H1 (cell line): ENCODE data around the gene DEFB131A. TPM values are rescaled to one million over a fixed set of nuclear protein-coding genes. Genes with fewer than 3 reads are reported as not detected.
"Not testable (repeated sequence)": the region's sequence is repeated elsewhere in the genome, so short reads cannot be mapped to it uniquely, and the experiment has no call there.

Source experiments
- CTCF ChIA-PET: fragments of 300-600 bp; sonication (Branson Sonifier 250); formaldehyde crosslinking; loops from one replicate; lab custom pipeline; 2021; ENCODE audit not compliant: partially characterized antibody; lab: Charles Lee
- POLR2A ChIA-PET: fragments of 300-600 bp; sonication (Branson Sonifier 250); formaldehyde crosslinking; loops from one replicate; lab custom pipeline; 2021; ENCODE audit warnings: inconsistent platforms; ENCODE audit not compliant: partially characterized antibody; lab: Charles Lee
- DNase-seq, 2 experiments: peaks; one replicate each; pipeline versions ENCODE4 v3.0.0 to v3.0.0-alpha.2; 2010 to 2022; ENCODE audit warnings: low spot score in 2 of 2, low read depth in 1 of 2, mixed read lengths in 1 of 2
- FAIRE-seq: peaks from 2 replicates; lab custom pipeline; 2011; peaks lifted over from hg19 to GRCh38; lab: Jason Lieb, UNC
- H2AFZ ChIP-seq: 2 replicates; pipeline ENCODE4 v1.8.1; 2012; ENCODE audit warnings: low read length, inconsistent platforms
- H2AK5ac ChIP-seq: 2 replicates; pipeline ENCODE4 v1.6.1; 2013; ENCODE audit warnings: low read depth, low read length
- H2BK120ac ChIP-seq: replicated peaks from 2 replicates; pipeline ENCODE3; 2013; ENCODE audit warnings: low read depth, low read length, inconsistent platforms
- H2BK12ac ChIP-seq: 2 replicates; pipeline ENCODE4 v1.6.1; 2013; ENCODE audit warnings: low read depth, low read length
- H2BK15ac ChIP-seq: 2 replicates; pipeline ENCODE4 v1.6.1; 2013; ENCODE audit warnings: low read length
- H2BK20ac ChIP-seq: 2 replicates; pipeline ENCODE4 v1.6.1; 2013; ENCODE audit warnings: low read length
- H2BK5ac ChIP-seq: 2 replicates; pipeline ENCODE4 v1.6.1; 2013; ENCODE audit warnings: low read depth, low read length
- H3K14ac ChIP-seq: 2 replicates; pipeline ENCODE4 v1.6.1; 2013; ENCODE audit warnings: inconsistent platforms; ENCODE audit not compliant: insufficient read length
- H3K18ac ChIP-seq: 2 replicates; pipeline ENCODE4 v1.6.1; 2013; ENCODE audit warnings: low read length; ENCODE audit errors: extremely low read depth
- H3K23ac ChIP-seq: 2 replicates; pipeline ENCODE4 v1.6.1; 2013; ENCODE audit warnings: inconsistent platforms; ENCODE audit not compliant: insufficient read length
- H3K23me2 ChIP-seq: 2 replicates; pipeline ENCODE4 v1.6.1; 2013; ENCODE audit warnings: low read depth, low read length
- H3K27ac ChIP-seq: 2 replicates; pipeline ENCODE4 v1.6.1; 2011; ENCODE audit warnings: low read depth, low read length, inconsistent platforms
- H3K27me3 ChIP-seq, 4 experiments: replicated peaks in 1 of 4; 1 replicate in 1 of 4; 2 replicates in 3 of 4; pipeline versions ENCODE4 v1.6.1 to v1.8.1; 2011 to 2013; ENCODE audit warnings: low read length in 3 of 4, mild to moderate bottlenecking in 3 of 4, inconsistent platforms in 2 of 4, mixed read lengths in 2 of 4, moderate library complexity in 1 of 4; ENCODE audit not compliant: control insufficient read depth in 3 of 4, insufficient read depth in 3 of 4; ENCODE audit errors: extremely low read depth in 1 of 4
- H3K36me3 ChIP-seq, 4 experiments: 2 replicates each; pipeline versions ENCODE4 v1.6.1 to v1.8.1; 2011 to 2013; ENCODE audit warnings: mild to moderate bottlenecking in 4 of 4, low read length in 3 of 4, moderate library complexity in 2 of 4, control low read depth in 1 of 4, inconsistent platforms in 1 of 4; ENCODE audit not compliant: insufficient read depth in 4 of 4, control insufficient read depth in 2 of 4
- H3K4ac ChIP-seq: replicated peaks from 2 replicates; pipeline ENCODE3; 2013; ENCODE audit warnings: low read length, low read depth, mixed read lengths, inconsistent platforms; ENCODE audit not compliant: insufficient read length
- H3K4me1 ChIP-seq, 4 experiments: replicated peaks in 1 of 4; 1 replicate in 1 of 4; 2 replicates in 3 of 4; pipeline versions ENCODE4 v1.6.1 to v1.8.1; 2011 to 2013; ENCODE audit warnings: low read length in 3 of 4, inconsistent platforms in 2 of 4, mixed read lengths in 1 of 4; ENCODE audit not compliant: insufficient read depth in 4 of 4, control insufficient read depth in 3 of 4
- H3K4me2 ChIP-seq, 2 experiments: 2 replicates each; pipeline versions ENCODE4 v1.6.1 to v1.8.1; 2011 to 2013; ENCODE audit warnings: low read depth in 2 of 2, low read length in 2 of 2, control low read depth in 1 of 2, inconsistent platforms in 1 of 2, mild to moderate bottlenecking in 1 of 2; ENCODE audit not compliant: insufficient read depth in 1 of 2
- H3K4me3 ChIP-seq, 4 experiments: fragments of 200-600, 300-600 bp in 1 of 4; sonication (generic), shearing (Covaris generic), sonication (Bioruptor Twin) in 1 of 4; 2 replicates each; pipeline versions ENCODE4 v1.5.1 to v1.8.1; 2011 to 2016; ENCODE audit warnings: low read length in 4 of 4, low read depth in 3 of 4, control low read depth in 2 of 4, inconsistent platforms in 2 of 4, mild to moderate bottlenecking in 2 of 4, mixed read lengths in 1 of 4, moderate library complexity in 1 of 4; ENCODE audit not compliant: insufficient read depth in 2 of 4; ENCODE audit errors: extremely low read depth in 1 of 4
- H3K56ac ChIP-seq: replicated peaks from 2 replicates; pipeline ENCODE3; 2013; ENCODE audit warnings: low read depth, mild to moderate bottlenecking, mixed read lengths, low read length, inconsistent platforms; ENCODE audit not compliant: insufficient read length
- H3K79me1 ChIP-seq: 2 replicates; pipeline ENCODE4 v1.6.1; 2013; ENCODE audit warnings: low read depth, low read length, control low read depth
- H3K79me2 ChIP-seq, 2 experiments: 2 replicates each; pipeline versions ENCODE4 v1.6.1 to v1.8.1; 2012 to 2013; ENCODE audit warnings: low read length in 2 of 2, mild to moderate bottlenecking in 2 of 2, inconsistent platforms in 1 of 2; ENCODE audit not compliant: insufficient read depth in 2 of 2, control insufficient read depth in 1 of 2
- H3K9ac ChIP-seq, 4 experiments: replicated peaks in 1 of 4; 1 replicate in 1 of 4; 2 replicates in 3 of 4; pipeline versions ENCODE4 v1.6.1 to v1.8.1; 2011 to 2013; ENCODE audit warnings: low read depth in 3 of 4, low read length in 3 of 4, control low read depth in 2 of 4, mild to moderate bottlenecking in 2 of 4, moderate library complexity in 2 of 4, inconsistent platforms in 1 of 4; ENCODE audit errors: extremely low read depth in 1 of 4
- H3K9me3 ChIP-seq, 2 experiments: 2 replicates each; pipeline versions ENCODE4 v1.6.1 to v1.8.1; 2012 to 2013; ENCODE audit warnings: mild to moderate bottlenecking in 2 of 2, moderate library complexity in 2 of 2, control low read depth in 1 of 2, inconsistent platforms in 1 of 2, low read depth in 1 of 2, low read length in 1 of 2, mixed read lengths in 1 of 2; ENCODE audit not compliant: insufficient read depth in 2 of 2
- H4K20me1 ChIP-seq, 2 experiments: replicated peaks in 1 of 2; 2 replicates each; pipeline versions ENCODE3 to v1.8.1; 2011 to 2013; ENCODE audit warnings: inconsistent platforms in 2 of 2, low read length in 2 of 2, mild to moderate bottlenecking in 1 of 2; ENCODE audit not compliant: insufficient read depth in 2 of 2, control insufficient read depth in 1 of 2
- H4K5ac ChIP-seq: 2 replicates; pipeline ENCODE4 v1.6.1; 2013; ENCODE audit warnings: low read length, low read depth, mixed read lengths, inconsistent platforms; ENCODE audit not compliant: insufficient read length
- H4K8ac ChIP-seq: 2 replicates; pipeline ENCODE4 v1.8.0; 2013; ENCODE audit warnings: mild to moderate bottlenecking, moderate library complexity, low read length, inconsistent platforms; ENCODE audit not compliant: insufficient read depth; ENCODE audit errors: extremely low read depth
- H4K91ac ChIP-seq: replicated peaks from 2 replicates; pipeline ENCODE3; 2013; ENCODE audit warnings: low read length, mixed read lengths, inconsistent platforms; ENCODE audit not compliant: insufficient read length
- WGBS, 2 experiments: shearing (Covaris generic) in 1 of 2; methylation state at CpG; one replicate each; pipeline versions ENCODE4 v1.1.6 to v1.1.7; 2013 to 2015; ENCODE audit warnings: low lambda C conversion rate in 2 of 2, mixed read lengths in 2 of 2, inconsistent platforms in 1 of 2, low coverage in 1 of 2, missing lambda C conversion rate in 1 of 2; ENCODE audit not compliant: insufficient replicate concordance in 2 of 2, insufficient coverage in 1 of 2, insufficient read length in 1 of 2; ENCODE audit errors: extremely low coverage in 1 of 2, missing lambda C conversion rate in 1 of 2; 5-methylcytosine and 5-hydroxymethylcytosine counted together
- polyA plus RNA-seq, 7 experiments: library from polyadenylated mRNA; depleted of rRNA in 3 of 7; stranded (reverse) in 5 of 7; unstranded in 2 of 7; fragments of >200 nt in 5 of 7; fragments of 200-250 nt in 2 of 7; gene quantifications; 1 replicate in 5 of 7; 2 replicates in 1 of 7; 4 replicates in 1 of 7; pipeline versions ENCODE4 v1.2.1 to v1.2.3, GENCODE V29; 2011 to 2013; ENCODE audit warnings: missing spikeins in 2 of 7, mixed read lengths in 2 of 7
- total RNA-seq: library from RNA; stranded (reverse); fragmentation: NEBNext Ultra II Directional; extraction: Animal tissue kit (Norgen Biotek cat#: 25700); gene quantifications from 2 replicates; pipeline ENCODE4 v1.2.1, GENCODE V29; 2021

DEFB131A gene
- total and polyA plus RNA-seq, 2 of the 8 experiments (the other 6 are each of a cell fraction or from before 2014, with no cell fraction given) = not detected

- WGBS, 2 experiments = 70% methylated on average over 4 of the region's 17 CpGs; no CpG with 5 or more reads in 1 of the 2 experiments
- CTCF ChIA-PET, H3K27ac ChIP-seq, H4K8ac ChIP-seq, H4K20me1 ChIP-seq, POLR2A ChIA-PET, H3K9ac ChIP-seq, H3K4me2 ChIP-seq, H3K4me3 ChIP-seq, FAIRE-seq, H3K9me3 ChIP-seq, H3K23ac ChIP-seq, H3K79me2 ChIP-seq, H3K79me1 ChIP-seq, H2BK120ac ChIP-seq, H3K27me3 ChIP-seq, H3K4ac ChIP-seq, H2AFZ ChIP-seq, H3K23me2 ChIP-seq, H2AK5ac ChIP-seq, H2BK12ac ChIP-seq, H2BK5ac ChIP-seq, H4K5ac ChIP-seq, H2BK20ac ChIP-seq, H3K4me1 ChIP-seq, H3K14ac ChIP-seq, H3K56ac ChIP-seq, H3K36me3 ChIP-seq, H3K18ac ChIP-seq, H4K91ac ChIP-seq, H2BK15ac ChIP-seq, DNase-seq: not testable (repeated sequence)
Observed at GRCh38 chr4:9490986-9491385, 46.8 kb downstream of the DEFB131A start.

GRCh38 chr4:9493589-9493988 lies 49.4 kb downstream of the DEFB131A start:
- DNase-seq, H3K4me2 ChIP-seq, H2BK15ac ChIP-seq, H4K91ac ChIP-seq, H3K9me3 ChIP-seq, H3K14ac ChIP-seq, FAIRE-seq, H2BK12ac ChIP-seq, H3K79me2 ChIP-seq, H3K4me3 ChIP-seq, H3K27ac ChIP-seq, H3K23me2 ChIP-seq, H3K27me3 ChIP-seq, H3K18ac ChIP-seq, H3K23ac ChIP-seq, H2BK120ac ChIP-seq, H3K4me1 ChIP-seq, H3K9ac ChIP-seq, H3K4ac ChIP-seq, H4K20me1 ChIP-seq, POLR2A ChIA-PET, H2BK20ac ChIP-seq, H3K79me1 ChIP-seq, H3K36me3 ChIP-seq, H4K8ac ChIP-seq, H3K56ac ChIP-seq, H4K5ac ChIP-seq, H2BK5ac ChIP-seq, H2AFZ ChIP-seq, H2AK5ac ChIP-seq: not testable (repeated sequence)
- CTCF ChIA-PET = interaction anchor here (1.6 kb wide), 1 partner anchor 275 kb away, joined by 3 read pairs; no protein-coding TSS in a partner anchor
- WGBS, 2 experiments = 73% methylated on average over 3 of the region's 19 CpGs; no CpG with 5 or more reads in 1 of the 2 experiments
